ENCODE measurements around the gene STK40.

DNA sequence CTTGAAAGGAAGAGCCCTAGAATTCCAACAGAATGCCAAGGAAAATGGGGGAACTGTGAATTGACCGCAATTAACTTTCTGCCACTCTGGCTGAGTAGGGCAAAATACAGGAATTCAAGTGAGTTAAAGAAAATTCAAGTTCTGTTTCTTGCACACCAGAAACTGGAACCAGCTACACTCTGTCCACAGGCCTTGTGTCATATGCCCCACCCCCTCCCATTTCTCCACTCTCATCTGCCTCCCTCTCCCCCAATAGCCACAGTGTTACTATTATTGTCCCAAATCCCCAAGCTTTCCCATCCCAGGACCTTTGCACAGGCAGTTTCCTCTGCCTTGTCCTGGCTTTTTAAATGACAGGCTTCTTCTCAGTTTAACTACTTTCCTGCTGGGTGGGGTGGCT lies 4.3 kb upstream of the STK40 start:
- no peak for TF ChIP-seq POLR2A (IDR thresholded peaks at IDR 0.05)
- TF ChIP-seq, protein P1, sequence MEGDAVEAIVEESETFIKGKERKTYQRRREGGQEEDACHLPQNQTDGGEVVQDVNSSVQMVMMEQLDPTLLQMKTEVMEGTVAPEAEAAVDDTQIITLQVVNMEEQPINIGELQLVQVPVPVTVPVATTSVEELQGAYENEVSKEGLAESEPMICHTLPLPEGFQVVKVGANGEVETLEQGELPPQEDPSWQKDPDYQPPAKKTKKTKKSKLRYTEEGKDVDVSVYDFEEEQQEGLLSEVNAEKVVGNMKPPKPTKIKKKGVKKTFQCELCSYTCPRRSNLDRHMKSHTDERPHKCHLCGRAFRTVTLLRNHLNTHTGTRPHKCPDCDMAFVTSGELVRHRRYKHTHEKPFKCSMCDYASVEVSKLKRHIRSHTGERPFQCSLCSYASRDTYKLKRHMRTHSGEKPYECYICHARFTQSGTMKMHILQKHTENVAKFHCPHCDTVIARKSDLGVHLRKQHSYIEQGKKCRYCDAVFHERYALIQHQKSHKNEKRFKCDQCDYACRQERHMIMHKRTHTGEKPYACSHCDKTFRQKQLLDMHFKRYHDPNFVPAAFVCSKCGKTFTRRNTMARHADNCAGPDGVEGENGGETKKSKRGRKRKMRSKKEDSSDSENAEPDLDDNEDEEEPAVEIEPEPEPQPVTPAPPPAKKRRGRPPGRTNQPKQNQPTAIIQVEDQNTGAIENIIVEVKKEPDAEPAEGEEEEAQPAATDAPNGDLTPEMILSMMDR (IDR thresholded peaks at IDR 0.05): no peak
